SK-N-SH (cell line): ENCODE data around the gene MEX3A. TPM values are rescaled to one million over a fixed set of nuclear protein-coding genes. Genes with fewer than 3 reads are reported as not detected.
A peak's percentile ranks its signal among the peaks of the same experiment; 100 is the strongest.

ENCODE experiments used
- CTCF ChIA-PET: fragments of 300-600, 350-600 bp; formaldehyde crosslinking; extraction: SDS; loops from one replicate; lab custom pipeline; 2021; lab: Yijun Ruan, JAX
- POLR2A ChIA-PET: fragments of 350-600 bp; sonication (Branson Sonifier 250); formaldehyde crosslinking; extraction: SDS; loops from one replicate; lab custom pipeline; 2020; ENCODE audit warnings: antibody characterized with exemption, inconsistent platforms; lab: Yijun Ruan, JAX
- DNase-seq: peaks from one replicate; pipeline ENCODE4 v3.0.0; 2012
- H2AFZ ChIP-seq: fragments of 200-600 bp; sonication (generic); 2 replicates; pipeline ENCODE4 v1.8.1; 2016; ENCODE audit warnings: antibody characterized with exemption, mild to moderate bottlenecking, low read depth
- H3F3A ChIP-seq: fragments of 200-600 bp; sonication (generic); replicated peaks from 2 replicates; pipeline ENCODE3; 2016; ENCODE audit warnings: antibody characterized with exemption, mild to moderate bottlenecking; ENCODE audit not compliant: insufficient read depth
- H3K27ac ChIP-seq, 2 experiments: fragments of 200-500 bp in 1 of 2; fragments of 200-600 bp in 1 of 2; sonication (Bioruptor generic) in 1 of 2; sonication (generic), shearing (Covaris generic) in 1 of 2; 2 replicates each; pipeline versions ENCODE4 v1.5.1 to v1.6.1; 2014 to 2016; ENCODE audit warnings: low read depth in 2 of 2, inconsistent platforms in 1 of 2, low read length in 1 of 2, mild to moderate bottlenecking in 1 of 2, mixed read lengths in 1 of 2
- H3K27me3 ChIP-seq: fragments of 200-600 bp; sonication (generic), shearing (Covaris generic); 2 replicates; pipeline ENCODE4 v1.6.1; 2016; ENCODE audit warnings: mixed run types; ENCODE audit not compliant: insufficient read depth
- H3K36me3 ChIP-seq, 2 experiments: fragments of 200-500 bp in 1 of 2; fragments of 200-600 bp in 1 of 2; sonication (Bioruptor generic) in 1 of 2; sonication (generic) in 1 of 2; replicated peaks in 1 of 2; 2 replicates each; pipeline versions ENCODE3 to v1.5.1; 2014 to 2016; ENCODE audit warnings: low read length in 1 of 2, mild to moderate bottlenecking in 1 of 2; ENCODE audit not compliant: insufficient read depth in 2 of 2, control insufficient read depth in 1 of 2
- H3K4me1 ChIP-seq, 2 experiments: fragments of 200-500 bp in 1 of 2; fragments of 200-600 bp in 1 of 2; sonication (Bioruptor generic) in 1 of 2; sonication (generic), shearing (Covaris generic) in 1 of 2; 2 replicates each; pipeline versions ENCODE4 v1.5.1 to v1.6.1; 2014 to 2016; ENCODE audit warnings: low read depth in 1 of 2, low read length in 1 of 2, mixed run types in 1 of 2; ENCODE audit not compliant: insufficient read depth in 2 of 2, control insufficient read depth in 1 of 2
- H3K4me2 ChIP-seq: fragments of 200-600 bp; sonication (generic), shearing (Covaris generic); 2 replicates; pipeline ENCODE4 v1.6.1; 2017; ENCODE audit warnings: mixed run types
- H3K4me3 ChIP-seq, 2 experiments: fragments of 200-500 bp in 1 of 2; fragments of 200-600 bp in 1 of 2; sonication (Bioruptor generic) in 1 of 2; sonication (generic), shearing (Covaris generic) in 1 of 2; 2 replicates each; pipeline versions ENCODE4 v1.5.1 to v1.8.1; 2014 to 2016; ENCODE audit warnings: low read depth in 2 of 2, inconsistent platforms in 1 of 2, low read length in 1 of 2, mild to moderate bottlenecking in 1 of 2, mixed read lengths in 1 of 2, moderate library complexity in 1 of 2
- H3K79me2 ChIP-seq: fragments of 200-600 bp; sonication (generic); 2 replicates; pipeline ENCODE4 v1.8.1; 2017; ENCODE audit warnings: mild to moderate bottlenecking; ENCODE audit not compliant: insufficient read depth
- H3K9ac ChIP-seq: fragments of 200-600 bp; sonication (generic); 2 replicates; pipeline ENCODE4 v1.6.1; 2017; ENCODE audit warnings: mixed run types
- H3K9me2 ChIP-seq: fragments of 200-600 bp; sonication (generic); 2 replicates; pipeline ENCODE4 v1.6.1; 2017; ENCODE audit warnings: mixed run types
- H3K9me3 ChIP-seq: fragments of 200-600 bp; sonication (generic); 2 replicates; pipeline ENCODE4 v1.6.1; 2017; ENCODE audit warnings: mixed run types, mild to moderate bottlenecking, moderate library complexity
- H4K20me1 ChIP-seq: fragments of 200-600 bp; sonication (generic); 2 replicates; pipeline ENCODE4 v1.6.1; 2017; ENCODE audit warnings: mild to moderate bottlenecking, mixed run types; ENCODE audit not compliant: insufficient read depth
- CTCF ChIP-seq: fragments of 200-600 bp; sonication (generic); IDR thresholded peaks from 2 replicates; pipeline ENCODE4 v1.6.1; 2017; ENCODE audit warnings: antibody characterized with exemption, mild to moderate bottlenecking, moderate library complexity
- EP300 ChIP-seq, 2 experiments: IDR thresholded peaks; 2 replicates each; pipeline versions ENCODE4 v1.4.0 to v1.6.1; 2012; ENCODE audit warnings: borderline replicate concordance in 1 of 2, low read depth in 1 of 2, low read length in 1 of 2
- FOSL2 ChIP-seq: IDR thresholded peaks from 2 replicates; pipeline ENCODE4 v1.4.0; 2012; ENCODE audit warnings: low read depth, mild to moderate bottlenecking, moderate library complexity, borderline replicate concordance
- FOXJ3 ChIP-seq: sonication (generic); formaldehyde crosslinking; IDR thresholded peaks from 2 replicates; pipeline ENCODE4 v1.5.1; 2020; ENCODE audit warnings: mild to moderate bottlenecking, missing genetic modification reagents
- GABPA ChIP-seq: IDR thresholded peaks from 2 replicates; pipeline ENCODE4 v1.4.0; 2012; ENCODE audit warnings: low read depth, mild to moderate bottlenecking
- GATA2 ChIP-seq: sonication (generic); formaldehyde crosslinking; IDR thresholded peaks from 2 replicates; pipeline ENCODE4 v1.5.0; 2020; ENCODE audit warnings: mild to moderate bottlenecking, missing genetic modification reagents
- IRF3 ChIP-seq: fragments of 150-350 bp; IDR thresholded peaks from 2 replicates; pipeline ENCODE4 v1.6.1; 2016; ENCODE audit warnings: mild to moderate bottlenecking, low read depth, low read length
- MAX ChIP-seq: IDR thresholded peaks from 2 replicates; pipeline ENCODE4 v1.4.0; 2012; ENCODE audit warnings: low read depth
- MEF2A ChIP-seq: IDR thresholded peaks from 2 replicates; pipeline ENCODE4 v1.4.0; 2012; ENCODE audit warnings: low read depth, borderline replicate concordance
- NFIC ChIP-seq: IDR thresholded peaks from 2 replicates; pipeline ENCODE4 v1.4.0; 2012; ENCODE audit warnings: borderline replicate concordance
- POLR2AphosphoS5 ChIP-seq: IDR thresholded peaks from 2 replicates; pipeline ENCODE4 v1.6.1; 2012; ENCODE audit warnings: low read depth, low read length
- REST ChIP-seq: IDR thresholded peaks from 2 replicates; pipeline ENCODE4 v1.6.1; 2012; ENCODE audit warnings: mild to moderate bottlenecking, low read depth, low read length, moderate library complexity
- RFX5 ChIP-seq: IDR thresholded peaks from 2 replicates; pipeline ENCODE4 v1.6.1; 2012; ENCODE audit warnings: mild to moderate bottlenecking, improper control_type of control experiment, low read length
- RXRA ChIP-seq: IDR thresholded peaks from 2 replicates; pipeline ENCODE4 v1.4.0; 2012; ENCODE audit warnings: low read depth, mild to moderate bottlenecking, borderline replicate concordance
- SIN3A ChIP-seq: IDR thresholded peaks from 2 replicates; pipeline ENCODE4 v1.6.1; 2012; ENCODE audit warnings: low read depth, mild to moderate bottlenecking, low read length, moderate library complexity, borderline replicate concordance
- SMC3 ChIP-seq: IDR thresholded peaks from 2 replicates; pipeline ENCODE4 v1.6.1; 2012; ENCODE audit warnings: low read depth, low read length, improper control_type of control experiment
- TEAD4 ChIP-seq: IDR thresholded peaks from 2 replicates; pipeline ENCODE4 v1.4.0; 2012; ENCODE audit warnings: mild to moderate bottlenecking, borderline replicate concordance; ENCODE audit not compliant: insufficient read depth
- WGBS: methylation state at CpG from one replicate; pipeline ENCODE4 v1.1.6; 2017; ENCODE audit warnings: low lambda C conversion rate; 5-methylcytosine and 5-hydroxymethylcytosine counted together
- polyA plus RNA-seq, 3 experiments: library from polyadenylated mRNA; depleted of rRNA; stranded (reverse); fragments of >200 nt; gene quantifications; 2 replicates each; pipeline ENCODE4 v1.2.3, GENCODE V29; 2012
- TF ChIP-seq, protein P1 (sequence below): IDR thresholded peaks from 2 replicates; pipeline ENCODE4; 2012

MEX3A gene
- polyA plus RNA-seq, 1 of the 3 experiments (the other 2 are of a cell fraction): 16.2 TPM

DNA sequence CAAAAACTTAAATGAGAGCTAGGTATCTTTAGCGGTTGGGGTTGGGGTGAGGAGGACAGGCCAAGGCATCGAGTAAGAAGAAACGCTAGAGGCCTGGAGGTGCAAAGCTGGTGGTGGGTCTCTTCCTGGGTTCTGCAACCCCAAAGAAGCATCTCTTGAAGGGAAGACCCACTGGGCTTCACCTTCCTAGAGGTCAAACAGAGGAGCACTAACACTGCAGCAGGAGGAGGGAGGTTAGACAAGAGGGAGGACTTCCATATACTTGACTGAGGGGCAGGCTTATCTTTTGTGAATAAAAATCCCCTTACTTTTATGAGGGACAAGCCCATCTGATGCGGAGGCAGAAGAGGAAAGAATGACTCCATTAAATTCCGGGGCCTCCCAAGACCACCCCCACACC lies 2.5 kb downstream of the MEX3A start:
- H3K79me2 ChIP-seq: peaks cover 93% of the 10 kb centered on the region
- WGBS: 56% methylated on average over 5 of the region's 5 CpGs
- no peak for TF ChIP-seq EP300 (IDR thresholded peaks at IDR 0.05; ENCODE audit: borderline replicate concordance in 1 of 2, low read depth in 1 of 2, low read length in 1 of 2)
- no peak for TF ChIP-seq TEAD4
- no peak for TF ChIP-seq GABPA
- no peak for TF ChIP-seq SMC3
- TF ChIP-seq MEF2A: no peak
- no peak for TF ChIP-seq REST
- TF ChIP-seq, protein P1, sequence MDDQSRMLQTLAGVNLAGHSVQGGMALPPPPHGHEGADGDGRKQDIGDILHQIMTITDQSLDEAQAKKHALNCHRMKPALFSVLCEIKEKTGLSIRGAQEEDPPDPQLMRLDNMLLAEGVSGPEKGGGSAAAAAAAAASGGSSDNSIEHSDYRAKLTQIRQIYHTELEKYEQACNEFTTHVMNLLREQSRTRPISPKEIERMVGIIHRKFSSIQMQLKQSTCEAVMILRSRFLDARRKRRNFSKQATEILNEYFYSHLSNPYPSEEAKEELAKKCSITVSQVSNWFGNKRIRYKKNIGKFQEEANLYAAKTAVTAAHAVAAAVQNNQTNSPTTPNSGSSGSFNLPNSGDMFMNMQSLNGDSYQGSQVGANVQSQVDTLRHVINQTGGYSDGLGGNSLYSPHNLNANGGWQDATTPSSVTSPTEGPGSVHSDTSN: no peak
- TF ChIP-seq IRF3: no peak
- no peak for TF ChIP-seq RFX5
- no peak for TF ChIP-seq RXRA
- TF ChIP-seq FOSL2: no peak
- TF ChIP-seq MAX: no peak
- no peak for TF ChIP-seq CTCF
- TF ChIP-seq POLR2AphosphoS5: no peak
- TF ChIP-seq FOXJ3 (CRISPR knock-in tag): no peak
- no peak for TF ChIP-seq NFIC
- TF ChIP-seq GATA2: no peak
- TF ChIP-seq SIN3A: no peak
- peak overlapping the region; percentile 79 to 88 for H3K4me3 ChIP-seq
- peak overlapping the region; percentile 90 for H3K9ac ChIP-seq
- no peaks in the 10 kb centered on the region for H3K9me3 ChIP-seq
- ChIA-PET CTCF (interaction anchor here (0.7 to 3.1 kb wide), 4 partner anchors 10 to 200 kb away, joined by 3 to 15 read pairs (median 4); no protein-coding TSS in a partner anchor), POLR2A (interaction anchor here (2.4 kb wide), 1 partner anchor 9 kb away, joined by 7 read pairs; no protein-coding TSS in a partner anchor)
- no peaks in the 10 kb centered on the region for H3K27me3 ChIP-seq
- peaks cover 2 to 36% of the 10 kb centered on the region in 2 experiments for H3K36me3 ChIP-seq
- H3K27ac ChIP-seq: peak overlapping the region; percentile 1 to 12; a peak in 1 of 4 replicates
- H4K20me1 ChIP-seq: peaks cover 52% of the 10 kb centered on the region
- H2AFZ ChIP-seq: no peak overlapping the region
- H3K4me1 ChIP-seq: peaks cover 14 to 42% of the 10 kb centered on the region in 2 experiments; a peak in 3 of 4 replicates
- peak overlapping the region; percentile 86 for H3K4me2 ChIP-seq
- no peaks in the 10 kb centered on the region for H3K9me2 ChIP-seq
- H3F3A ChIP-seq: no peaks in the 10 kb centered on the region
- DNase-seq: no peak
